ENCODE data around the gene CYLD.
A peak's percentile ranks its signal among the peaks of the same experiment; 100 is the strongest.

CYLD gene

GRCh38 chr16:50752471-50753235 lies 10.8 kb downstream of the CYLD start:
- in situ Hi-C loops (cut with HindIII; ENCODE audit: low pct_unique_long_range_greater_than_20kb, low sequenced_read_pairs) = no loop called here
- no peak for DNase-seq (ENCODE audit: low read depth in 1 of 2, low spot score in 1 of 2)
- no peak for TF ChIP-seq JUND (IDR thresholded peaks at IDR 0.05; ENCODE audit: low read depth)

GRCh38 chr16:50756473-50756872 lies 14.6 kb downstream of the CYLD start:
- in situ Hi-C loops (cut with HindIII; ENCODE audit: low pct_unique_long_range_greater_than_20kb, low sequenced_read_pairs) = no loop called here
- DNase-seq (ENCODE audit: low read depth in 1 of 2, low spot score in 1 of 2) = no peak
- TF ChIP-seq JUND (IDR thresholded peaks at IDR 0.05; ENCODE audit: low read depth) = no peak

GRCh38 chr16:50761267-50761666 lies 19.4 kb downstream of the CYLD start:
- TF ChIP-seq JUND (IDR thresholded peaks at IDR 0.05; ENCODE audit: low read depth) = no peak
- DNase-seq (ENCODE audit: low read depth in 1 of 2, low spot score in 1 of 2) = no peak
- in situ Hi-C loops (cut with HindIII; ENCODE audit: low pct_unique_long_range_greater_than_20kb, low sequenced_read_pairs) = no loop called here

DNA sequence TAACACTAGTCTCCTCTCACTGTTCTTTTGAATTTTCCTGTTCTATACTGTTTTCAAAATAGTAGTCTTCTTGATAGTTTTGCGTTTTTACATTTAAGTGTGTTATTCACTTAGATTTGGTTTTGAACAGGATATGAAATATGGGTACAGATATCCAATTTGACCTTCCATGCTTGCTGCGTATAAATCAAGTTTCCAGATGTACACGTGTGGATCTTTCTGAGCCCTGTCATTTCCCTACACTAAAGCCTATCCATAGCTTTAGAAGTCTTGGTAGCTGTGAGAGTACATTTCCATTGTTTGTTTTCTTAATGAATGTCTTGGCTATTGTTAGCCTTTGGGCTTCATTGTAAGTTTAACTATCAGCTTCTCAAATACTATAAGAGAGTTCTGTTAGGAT lies 20.4 kb downstream of the CYLD start:
- TF ChIP-seq JUND (IDR thresholded peaks at IDR 0.05; ENCODE audit: low read depth) = no peak
- DNase-seq (ENCODE audit: low read depth in 1 of 2, low spot score in 1 of 2) = no peak
- in situ Hi-C loops (cut with HindIII; ENCODE audit: low pct_unique_long_range_greater_than_20kb, low sequenced_read_pairs) = no loop called here

DNA sequence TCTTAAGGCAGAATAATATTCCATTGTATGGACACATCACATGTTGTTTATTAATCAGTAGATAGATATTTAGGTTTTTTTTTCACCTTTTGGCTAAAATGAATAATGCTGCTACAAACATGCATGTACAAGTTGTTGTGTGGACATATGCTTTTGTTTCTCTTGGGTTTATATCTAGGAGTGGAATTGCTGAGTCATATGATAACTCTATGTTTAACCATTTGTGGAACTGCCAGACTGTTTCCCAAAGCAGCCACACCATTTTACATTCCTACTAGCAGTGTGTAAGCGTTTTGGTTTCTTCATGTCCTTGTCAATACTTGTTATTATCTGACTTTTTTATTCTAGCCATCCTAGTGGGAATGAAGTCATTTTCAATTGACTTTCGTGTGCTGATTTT lies 21.3 kb downstream of the CYLD start:
- in situ Hi-C loops (cut with HindIII; ENCODE audit: low pct_unique_long_range_greater_than_20kb, low sequenced_read_pairs) = no loop called here
- no peak for DNase-seq (ENCODE audit: low read depth in 1 of 2, low spot score in 1 of 2)
- TF ChIP-seq JUND (IDR thresholded peaks at IDR 0.05; ENCODE audit: low read depth) = no peak

GRCh38 chr16:50765260-50765659 lies 23.4 kb downstream of the CYLD start:
- DNase-seq (ENCODE audit: low read depth in 1 of 2, low spot score in 1 of 2) = no peak
- TF ChIP-seq JUND (IDR thresholded peaks at IDR 0.05; ENCODE audit: low read depth) = no peak
- in situ Hi-C loops (cut with HindIII; ENCODE audit: low pct_unique_long_range_greater_than_20kb, low sequenced_read_pairs) = no loop called here

GRCh38 chr16:50765861-50766260 lies 24.0 kb downstream of the CYLD start:
- in situ Hi-C loops (cut with HindIII; ENCODE audit: low pct_unique_long_range_greater_than_20kb, low sequenced_read_pairs) = no loop called here
- TF ChIP-seq JUND (IDR thresholded peaks at IDR 0.05; ENCODE audit: low read depth) = no peak
- no peak for DNase-seq (ENCODE audit: low read depth in 1 of 2, low spot score in 1 of 2)

DNA sequence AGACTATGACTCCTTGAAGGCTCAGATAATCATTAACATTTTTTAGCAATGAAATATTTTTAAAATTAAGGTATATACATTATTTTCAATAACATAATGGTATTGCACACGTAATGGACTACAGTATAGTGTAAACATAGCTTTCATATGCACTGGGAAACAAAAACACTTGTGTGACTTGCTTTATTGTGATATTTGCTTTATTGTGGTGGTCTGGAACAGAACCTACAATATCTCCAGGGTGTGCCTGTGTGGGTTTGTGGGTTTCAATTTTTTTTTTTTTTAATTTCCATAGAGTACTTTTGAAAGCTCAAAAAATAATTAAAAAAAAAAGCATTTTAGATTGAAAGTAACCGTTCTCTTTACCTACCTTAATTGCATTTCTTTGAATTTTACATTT lies 25.3 kb downstream of the CYLD start:
- in situ Hi-C loops (cut with HindIII; ENCODE audit: low pct_unique_long_range_greater_than_20kb, low sequenced_read_pairs) = no loop called here
- no peak for TF ChIP-seq JUND (IDR thresholded peaks at IDR 0.05; ENCODE audit: low read depth)
- DNase-seq (ENCODE audit: low read depth in 1 of 2, low spot score in 1 of 2) = no peak

GRCh38 chr16:50771366-50771765 lies 29.5 kb downstream of the CYLD start:
- no peak for TF ChIP-seq JUND (IDR thresholded peaks at IDR 0.05; ENCODE audit: low read depth)
- DNase-seq (ENCODE audit: low read depth in 1 of 2, low spot score in 1 of 2) = no peak

GRCh38 chr16:50774405-50774804 lies 32.5 kb downstream of the CYLD start:
- no peak for DNase-seq (ENCODE audit: low read depth in 1 of 2, low spot score in 1 of 2)
- in situ Hi-C loops (cut with HindIII; ENCODE audit: low pct_unique_long_range_greater_than_20kb, low sequenced_read_pairs) = no loop called here
- TF ChIP-seq JUND (IDR thresholded peaks at IDR 0.05; ENCODE audit: low read depth) = no peak

More at GRCh38 chr16:50771366-50771765, 29.5 kb downstream of the CYLD start:
- in situ Hi-C loops (cut with HindIII; ENCODE audit: low pct_unique_long_range_greater_than_20kb, low sequenced_read_pairs) = no loop called here

GRCh38 chr16:50774960-50775359 lies 33.1 kb downstream of the CYLD start:
- TF ChIP-seq JUND (IDR thresholded peaks at IDR 0.05; ENCODE audit: low read depth) = no peak
- in situ Hi-C loops (cut with HindIII; ENCODE audit: low pct_unique_long_range_greater_than_20kb, low sequenced_read_pairs) = no loop called here
- DNase-seq (ENCODE audit: low read depth in 1 of 2, low spot score in 1 of 2) = no peak

DNA sequence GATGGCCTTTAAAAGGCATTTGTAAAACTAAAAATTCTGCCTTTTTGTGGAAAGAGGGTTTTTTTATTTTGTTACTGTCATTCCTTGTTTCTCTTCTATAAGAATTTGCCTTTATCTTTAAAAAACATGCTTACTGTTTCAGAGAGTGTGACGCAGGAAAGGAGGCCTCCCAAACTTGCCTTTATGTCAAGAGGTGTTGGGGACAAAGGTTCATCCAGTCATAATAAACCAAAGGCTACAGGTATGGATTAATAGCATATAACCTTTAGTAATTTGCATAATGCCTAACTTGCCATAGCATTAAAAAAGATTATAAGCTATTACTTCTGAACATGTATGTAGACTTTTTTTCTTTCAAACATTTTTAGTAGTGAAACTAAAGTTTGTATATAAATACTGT lies 34.2 kb downstream of the CYLD start:
- in situ Hi-C loops (cut with HindIII; ENCODE audit: low pct_unique_long_range_greater_than_20kb, low sequenced_read_pairs) = no loop called here
- DNase-seq (ENCODE audit: low read depth in 1 of 2, low spot score in 1 of 2) = no peak
- TF ChIP-seq JUND (IDR thresholded peaks at IDR 0.05; ENCODE audit: low read depth) = no peak

DNA sequence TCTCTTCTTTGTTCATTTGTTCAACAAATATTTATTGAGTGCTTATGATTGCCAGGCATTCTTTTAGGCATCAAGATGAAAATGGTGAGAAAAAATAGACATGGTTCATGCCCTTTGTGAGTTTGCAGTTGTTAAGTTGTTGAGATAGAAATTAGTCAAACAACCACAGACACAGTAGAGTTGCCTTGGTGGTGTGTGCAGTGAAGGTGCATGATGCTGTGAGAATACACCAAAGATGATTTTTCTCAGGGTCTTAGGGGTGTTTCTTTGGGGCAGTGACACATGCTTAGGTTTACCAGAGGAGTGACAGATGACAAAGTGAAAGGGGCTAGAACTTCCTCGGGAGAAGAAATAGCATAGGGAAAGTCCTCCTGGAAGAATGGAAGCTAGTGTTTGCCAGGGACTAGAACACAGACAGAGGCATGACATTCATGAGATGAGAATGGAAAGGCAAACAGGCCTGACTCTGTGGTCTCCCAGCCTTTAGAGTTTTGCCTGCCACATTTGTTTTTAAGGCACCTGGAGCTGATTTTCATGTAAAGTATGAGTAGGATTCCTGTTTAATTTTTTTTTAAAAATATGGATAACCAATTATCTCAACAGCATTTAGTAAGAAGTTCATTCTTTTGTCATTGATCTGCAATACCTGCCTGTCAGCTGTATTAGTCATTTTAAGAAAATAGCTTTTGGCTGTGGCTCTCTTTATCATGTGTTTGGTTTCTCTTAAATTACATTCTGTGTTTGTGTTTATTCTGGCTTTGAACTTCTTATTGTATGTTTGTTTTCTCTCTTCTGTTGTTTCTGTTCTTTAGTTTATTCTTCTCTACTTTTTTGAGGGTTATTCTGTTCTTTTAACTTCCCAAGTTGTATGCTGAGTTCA lies 36.6 kb downstream of the CYLD start:
- TF ChIP-seq JUND (IDR thresholded peaks at IDR 0.05; ENCODE audit: low read depth) = no peak; the same call in 1 of the 2 replicates
- in situ Hi-C loops (cut with HindIII; ENCODE audit: low pct_unique_long_range_greater_than_20kb, low sequenced_read_pairs) = no loop called here
- peak in 1 of 2 experiments; percentile 45 for DNase-seq (ENCODE audit: low read depth in 1 of 2, low spot score in 1 of 2)

Data from T47D (cell line).